Sciatic nerve (tissue), 2 donors: ENCODE results near the gene GPRIN3. TPM values are rescaled to one million over a fixed set of nuclear protein-coding genes. Genes with fewer than 3 reads are reported as not detected.
A peak's percentile ranks its signal among the peaks of the same experiment; 100 is the strongest.
"Not testable (repeated sequence)": the region's sequence is repeated elsewhere in the genome, so short reads cannot be mapped to it uniquely, and the experiment has no call there.

ENCODE experiments used
- ATAC-seq: fragments of 200-7000 bp; cut with Tn5 transposase; one replicate; pipeline ENCODE4 v1.9.1; 2020; ENCODE audit warnings: mild to moderate bottlenecking, moderate library complexity
- DNase-seq: peaks from one replicate; pipeline ENCODE4 v3.0.0-alpha.2; 2020; ENCODE audit warnings: low spot score
- intact Hi-C: fragments of 100-400 bp; cut with DNase I; formaldehyde crosslinking; loops from one replicate; pipeline ENCODE4 v1.14.2; 2022
- total RNA-seq: library from RNA; stranded (reverse); fragmentation: NEBNext Ultra II Directional; extraction: Animal tissue kit (Norgen Biotek cat#: 25700); gene quantifications from one replicate; pipeline ENCODE4 v1.2.1, GENCODE V29; 2021
- donor health status: DM: no; HTN: no; CAD: no.
- donor health status: DM: no; HTN: no; CAD: no.

Gene GPRIN3
- total RNA-seq, 1 donor from 2014 or later = 7.0 TPM

DNA sequence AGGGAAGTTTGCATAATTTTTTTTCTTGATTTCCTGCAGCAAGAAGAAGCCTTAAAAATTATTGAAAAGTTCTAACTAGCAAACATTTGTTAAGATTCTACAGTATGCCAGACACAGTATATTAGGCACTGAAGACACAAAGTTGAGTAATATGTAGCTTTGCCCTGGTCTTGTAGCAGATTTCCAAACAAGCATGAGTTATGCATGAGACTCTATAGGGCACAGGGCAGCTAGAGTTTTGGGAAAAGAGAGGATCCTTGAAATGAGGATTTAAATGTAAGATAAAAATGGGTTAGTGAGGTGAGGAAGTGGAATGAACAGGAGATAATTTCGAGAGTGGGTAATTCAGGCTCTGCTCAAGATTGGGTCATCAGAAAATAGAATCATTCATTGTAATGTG is 8.6 kb upstream of the GPRIN3 start:
- intact Hi-C loops = no loop called here
- no peak for DNase-seq
- no peak for ATAC-seq

DNA sequence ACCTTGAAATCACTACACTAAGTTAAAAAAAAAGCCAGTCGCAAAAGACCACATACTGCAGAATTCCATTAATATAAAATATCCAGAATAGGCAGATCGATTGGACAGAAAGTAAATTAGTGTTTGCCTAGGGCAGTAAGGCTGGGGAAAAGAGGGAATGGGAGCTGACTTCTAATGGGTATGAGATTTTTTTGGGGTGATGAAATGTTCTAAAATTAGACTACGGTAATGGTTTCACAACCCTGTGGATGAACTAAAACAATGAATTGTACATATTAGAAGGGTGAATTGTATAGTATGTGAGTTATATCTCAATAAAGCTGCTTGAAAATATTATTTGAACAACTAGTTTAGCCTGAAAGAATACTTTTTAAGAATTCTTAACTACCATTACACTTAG is 6.7 kb upstream of the GPRIN3 start:
- intact Hi-C loops = no loop called here
- ATAC-seq = no peak
- no peak for DNase-seq

DNA sequence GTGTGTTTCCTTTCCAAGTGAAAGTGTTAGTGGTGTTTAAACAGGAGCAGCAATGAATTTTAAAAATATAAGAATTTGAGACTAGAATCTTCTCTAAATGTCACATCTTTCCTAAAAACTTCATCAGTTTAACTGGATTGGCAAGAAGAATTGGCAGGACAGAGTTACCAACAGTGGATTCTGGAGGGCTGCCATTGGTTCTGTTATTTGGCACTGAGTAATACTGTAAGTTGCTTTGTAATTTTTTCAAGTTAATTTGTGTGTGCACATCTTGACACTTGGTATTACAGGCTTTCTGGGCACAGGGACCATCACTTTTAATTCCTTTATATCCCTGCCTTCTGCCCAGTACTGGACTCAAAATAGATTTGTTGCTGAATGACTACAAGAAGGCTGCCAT is 4.5 kb upstream of the GPRIN3 start:
- no peak for ATAC-seq
- no peak for DNase-seq
- intact Hi-C loops = no loop called here

DNA sequence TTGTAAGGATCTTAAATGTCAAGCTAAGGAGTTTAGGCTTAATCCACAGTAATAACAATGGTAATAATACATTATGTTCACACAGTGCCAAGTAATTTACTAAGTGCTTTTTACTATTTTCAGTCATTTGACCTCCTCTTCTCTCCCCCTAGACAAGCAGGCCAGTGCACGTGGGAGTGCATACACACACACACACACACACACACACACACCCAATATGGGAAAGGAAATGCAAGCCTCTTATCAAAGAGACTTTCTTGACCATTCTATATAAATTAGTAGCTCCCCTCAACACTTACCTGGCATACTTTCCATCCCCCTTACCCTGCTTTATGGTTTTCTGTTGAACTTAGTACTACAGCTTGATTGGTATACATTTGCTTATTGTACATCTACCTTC is 3.8 kb upstream of the GPRIN3 start:
- no peak for ATAC-seq
- no peak for DNase-seq
- intact Hi-C loops = no loop called here

DNA sequence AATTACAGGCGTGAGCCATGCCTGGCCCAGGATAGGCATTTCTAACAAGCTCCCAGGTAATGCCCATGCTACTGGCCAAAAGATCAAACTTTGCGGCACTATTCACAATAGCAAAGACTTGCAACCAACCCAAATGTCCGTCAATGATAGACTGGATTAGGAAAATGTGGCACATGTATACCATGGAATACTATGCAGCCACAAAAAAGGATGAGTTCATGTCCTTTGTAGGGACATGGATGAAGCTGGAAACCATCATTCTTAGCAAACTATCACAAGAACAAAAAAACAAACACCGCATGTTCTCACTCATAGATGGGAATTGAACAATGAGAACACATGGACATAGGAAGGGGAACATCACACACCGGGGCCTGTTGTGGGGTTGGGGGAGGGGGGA is 1.6 kb upstream of the GPRIN3 start:
- ATAC-seq, intact Hi-C loops, DNase-seq: not testable (repeated sequence)

DNA sequence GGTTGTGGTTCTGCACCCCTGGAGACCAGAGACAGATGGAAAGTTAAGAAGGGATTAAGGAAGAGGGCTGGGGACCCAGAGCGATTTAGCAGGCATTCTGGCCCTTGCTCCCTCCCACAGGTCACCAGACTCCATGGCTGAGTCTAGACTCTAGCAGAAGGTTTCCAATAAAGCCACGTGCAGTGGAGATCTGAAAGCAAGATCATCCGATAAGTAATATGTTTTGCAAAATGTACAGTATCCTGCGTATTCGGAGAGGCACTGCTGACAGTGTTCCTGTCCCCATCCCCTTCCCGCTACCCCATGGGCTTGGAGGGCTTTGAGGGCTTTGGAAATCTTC is 531 bp upstream of the GPRIN3 start:
- no peak for DNase-seq
- intact Hi-C loops = no loop called here
- ATAC-seq = peak; percentile 65

DNA sequence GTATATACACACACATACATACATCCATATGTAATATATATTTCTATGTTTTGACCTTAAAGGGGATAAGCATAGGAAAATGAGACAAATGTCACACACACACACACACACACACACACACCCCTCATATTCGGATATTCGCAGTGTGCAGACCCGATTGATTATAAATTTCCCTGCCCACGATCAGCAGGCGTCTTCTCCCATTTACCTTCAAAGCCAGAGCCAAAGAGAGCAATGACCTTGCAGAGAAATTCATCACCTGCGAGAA is 488 bp downstream of the GPRIN3 start:
- DNase-seq (no peak), ATAC-seq (no peak)
- intact Hi-C loops = no loop called here

DNA sequence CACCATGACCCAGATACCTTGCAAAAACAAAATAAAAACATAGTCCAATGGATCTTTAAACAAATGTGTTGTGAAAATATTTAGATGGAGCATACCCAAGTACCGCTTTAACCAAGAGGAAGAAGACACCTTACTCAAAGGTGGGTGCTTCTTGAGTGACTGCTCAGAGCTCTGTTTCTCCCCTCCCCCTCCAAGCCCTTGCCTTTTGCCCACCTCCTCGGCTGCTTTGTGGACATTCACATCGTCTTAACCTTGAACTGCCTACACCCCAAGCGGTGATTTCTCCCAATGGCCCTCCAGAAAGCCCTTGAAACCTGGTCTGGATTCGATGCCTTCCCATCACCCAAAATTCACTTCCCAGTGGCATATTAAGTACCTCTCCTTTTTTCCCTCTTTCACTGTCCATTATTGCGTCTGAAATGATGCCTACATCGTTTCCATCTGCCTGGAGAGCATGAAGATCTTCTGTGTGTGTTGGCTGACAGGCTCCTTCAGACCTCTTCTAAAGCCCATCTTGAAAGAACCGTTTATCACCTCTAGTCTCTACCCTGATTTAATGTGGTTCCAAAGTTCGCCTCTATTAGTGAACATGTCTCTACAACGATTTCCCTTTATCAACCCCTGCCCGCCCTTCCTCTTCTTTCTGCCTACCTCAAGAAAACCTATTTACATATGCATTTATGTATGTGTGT is 968 bp downstream of the GPRIN3 start:
- intact Hi-C loops = no loop called here
- ATAC-seq = no peak

DNA sequence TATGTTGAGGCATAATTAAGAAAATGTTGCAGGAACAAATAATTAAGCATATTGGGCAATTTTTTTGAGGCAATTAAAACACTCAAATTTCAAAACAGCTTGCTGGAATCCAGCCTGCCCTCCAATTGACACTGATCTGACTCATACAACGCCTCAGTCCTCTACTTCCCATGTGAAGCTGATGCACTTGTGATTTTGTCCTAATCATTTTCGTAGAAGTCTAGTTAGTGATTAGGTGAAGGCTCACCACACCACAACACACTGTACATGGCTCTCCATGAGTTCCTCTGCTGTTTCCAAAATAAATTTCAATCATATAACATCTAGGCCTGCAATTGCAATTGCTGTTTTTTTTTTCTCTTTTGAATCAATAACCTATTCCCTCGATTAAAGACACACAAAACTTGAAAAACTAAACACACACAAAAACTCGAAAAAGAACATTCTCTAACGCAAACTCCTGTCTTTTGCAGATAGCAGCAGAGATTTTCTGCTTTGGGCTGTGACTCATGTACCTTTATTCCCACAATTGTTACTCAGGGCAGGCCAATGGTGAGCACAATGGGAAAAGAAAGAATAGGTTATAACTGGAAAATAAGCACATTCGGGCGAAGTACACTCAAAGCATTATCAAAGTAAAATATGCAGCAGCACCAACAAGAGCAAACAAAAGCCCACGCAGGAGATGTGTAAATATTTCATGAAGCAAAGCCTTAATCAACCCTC is 1.7 kb downstream of the GPRIN3 start:
- intact Hi-C loops = no loop called here
- ATAC-seq (peak; percentile 36), DNase-seq (no peak)

More for the DNA sequence above, 968 bp downstream of the GPRIN3 start:
- no peak for DNase-seq

DNA sequence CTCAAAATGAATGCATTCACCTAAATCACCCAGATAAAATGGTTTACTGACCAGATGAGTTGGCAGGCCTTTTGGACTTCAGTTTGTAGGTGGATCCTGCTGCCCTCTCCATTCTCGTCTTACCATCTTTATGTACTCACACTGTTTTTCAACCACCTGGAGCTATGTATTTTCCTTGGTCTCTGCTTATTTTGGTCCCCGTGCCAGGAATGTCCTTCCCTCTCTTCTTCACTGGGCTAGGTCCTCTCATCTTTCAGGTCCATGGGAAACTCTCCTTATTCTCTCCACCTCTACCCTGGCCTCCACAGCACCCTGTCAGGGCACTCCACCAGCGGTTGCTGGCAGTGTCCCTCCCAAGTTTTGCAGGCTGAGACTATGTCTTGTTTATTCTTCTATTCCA is 2.6 kb downstream of the GPRIN3 start:
- intact Hi-C loops = no loop called here
- DNase-seq = no peak

DNA sequence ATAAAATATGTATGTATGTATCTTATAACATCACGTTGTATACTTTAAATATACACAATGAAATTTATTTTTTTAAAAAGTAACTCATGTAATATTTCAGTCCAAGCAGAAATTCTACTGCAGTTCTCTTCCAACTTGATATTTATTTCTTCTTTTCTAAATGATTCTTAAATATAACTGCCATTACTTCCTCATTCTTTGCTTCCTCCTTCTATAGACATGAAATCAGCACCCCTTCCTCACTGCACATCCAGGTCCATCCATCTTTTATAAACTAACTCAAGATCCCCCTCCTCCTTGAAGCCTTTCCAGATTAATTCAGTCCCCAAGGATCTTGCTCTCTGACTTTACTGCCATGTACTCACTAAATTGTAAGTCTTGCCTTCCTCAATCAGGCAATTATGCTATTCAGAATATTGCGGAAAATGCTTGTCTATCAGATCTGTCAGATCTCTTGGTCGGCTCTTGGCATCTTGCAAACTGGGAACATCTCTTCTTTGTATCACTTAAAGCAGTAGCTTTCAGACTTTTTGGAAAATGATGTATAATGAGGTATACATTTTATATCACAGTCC is 3.7 kb downstream of the GPRIN3 start:
- intact Hi-C loops = no loop called here
- ATAC-seq (no peak), DNase-seq (no peak)

More for the DNA sequence above, 2.6 kb downstream of the GPRIN3 start:
- no peak for ATAC-seq

DNA sequence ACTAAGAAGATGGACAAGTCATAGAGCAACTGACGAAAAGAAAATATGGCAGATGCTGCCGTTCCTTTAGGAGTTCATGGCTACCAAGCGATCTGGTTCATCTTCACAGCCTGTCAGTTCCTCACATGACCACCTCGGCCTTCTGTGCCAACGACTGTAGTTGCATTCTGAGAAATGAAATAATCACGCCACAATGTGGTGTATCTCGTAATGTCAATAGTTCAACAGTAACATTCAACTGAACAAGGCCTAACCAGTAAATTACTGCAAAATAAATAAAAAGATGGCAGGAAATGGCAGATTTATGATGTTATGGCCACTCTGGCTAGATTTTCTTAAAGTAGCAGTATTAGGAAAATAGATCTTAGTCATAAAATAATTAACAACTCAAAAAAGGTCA is 4.4 kb downstream of the GPRIN3 start:
- intact Hi-C loops = no loop called here
- ATAC-seq = no peak
- no peak for DNase-seq

DNA sequence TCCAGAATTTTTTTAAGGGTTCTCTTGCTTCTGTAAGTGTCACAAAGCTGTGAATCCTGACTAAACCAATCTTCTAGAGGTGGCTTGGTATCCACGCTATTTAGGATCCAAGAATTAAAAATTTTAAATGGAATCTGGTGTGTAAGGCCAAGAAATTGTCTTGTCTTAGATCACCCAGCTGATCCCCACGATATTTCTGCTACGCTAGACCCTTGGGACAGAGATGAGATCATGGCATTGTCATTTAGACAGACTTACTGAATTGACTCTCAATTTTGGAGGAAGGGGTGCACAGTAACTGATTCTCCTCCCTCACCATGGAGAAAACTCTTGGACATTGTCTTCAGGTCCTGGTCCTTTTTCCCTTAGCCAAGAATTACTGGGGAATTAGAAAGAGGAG is 5.7 kb downstream of the GPRIN3 start:
- no peak for ATAC-seq
- no peak for DNase-seq
- intact Hi-C loops = no loop called here

DNA sequence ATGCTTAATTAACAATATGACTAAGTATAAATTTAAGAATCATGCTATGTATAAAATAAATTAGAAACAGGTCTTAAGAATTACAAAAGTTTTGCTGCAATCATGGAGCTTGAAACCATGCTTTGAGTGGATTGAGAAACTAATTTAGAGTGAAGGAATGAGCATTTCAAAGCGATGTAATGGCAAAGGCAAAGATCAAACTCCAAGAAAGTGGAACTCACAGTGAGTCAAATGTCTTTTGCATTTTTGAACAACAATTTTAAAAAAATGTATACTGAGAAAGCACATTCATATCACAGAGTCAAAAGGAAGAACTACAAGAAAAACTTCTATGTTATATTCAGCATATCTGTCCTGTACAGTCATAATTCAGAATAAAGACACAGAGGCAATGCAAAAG is 6.6 kb downstream of the GPRIN3 start:
- ATAC-seq = no peak
- no peak for DNase-seq
- intact Hi-C loops = no loop called here

DNA sequence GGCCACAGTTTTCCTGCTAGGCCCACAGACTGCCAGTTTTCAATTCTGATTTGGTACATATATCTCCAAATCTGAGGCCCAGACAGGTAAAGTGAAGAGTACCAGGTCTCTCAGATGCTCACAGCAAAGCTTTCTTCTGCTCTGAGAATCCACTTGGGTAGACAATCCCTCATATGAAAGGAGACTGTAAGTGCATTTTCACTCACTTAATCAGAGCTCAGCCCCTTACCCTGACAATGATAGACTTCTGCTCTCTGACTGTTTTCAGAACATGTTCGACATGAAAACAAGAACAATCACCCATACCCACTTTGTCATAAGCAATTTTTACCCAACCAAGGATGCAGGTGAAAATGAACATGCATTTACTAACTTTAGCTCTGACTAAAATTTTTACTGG is 7.1 kb downstream of the GPRIN3 start:
- DNase-seq (no peak), ATAC-seq (no peak)
- intact Hi-C loops = no loop called here

DNA sequence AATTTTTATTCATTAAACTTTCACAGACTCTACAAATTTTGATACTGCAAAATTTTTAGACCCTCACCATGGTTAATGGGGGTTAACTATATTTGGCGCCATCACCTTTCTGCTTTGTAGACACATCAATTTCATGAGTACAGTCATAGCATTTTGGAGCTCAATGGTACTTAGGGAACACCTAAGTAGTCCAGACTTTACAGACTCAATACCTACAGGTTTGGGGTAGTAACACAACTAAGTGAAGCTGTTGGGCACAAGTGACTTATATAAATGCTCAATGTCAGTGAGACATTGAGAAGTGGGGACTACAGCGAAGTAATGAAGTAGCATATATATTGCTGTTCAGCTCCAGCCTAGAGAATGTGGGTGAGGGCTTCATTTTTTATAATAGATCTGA is 7.5 kb downstream of the GPRIN3 start:
- DNase-seq (no peak), ATAC-seq (no peak)
- intact Hi-C loops = no loop called here

DNA sequence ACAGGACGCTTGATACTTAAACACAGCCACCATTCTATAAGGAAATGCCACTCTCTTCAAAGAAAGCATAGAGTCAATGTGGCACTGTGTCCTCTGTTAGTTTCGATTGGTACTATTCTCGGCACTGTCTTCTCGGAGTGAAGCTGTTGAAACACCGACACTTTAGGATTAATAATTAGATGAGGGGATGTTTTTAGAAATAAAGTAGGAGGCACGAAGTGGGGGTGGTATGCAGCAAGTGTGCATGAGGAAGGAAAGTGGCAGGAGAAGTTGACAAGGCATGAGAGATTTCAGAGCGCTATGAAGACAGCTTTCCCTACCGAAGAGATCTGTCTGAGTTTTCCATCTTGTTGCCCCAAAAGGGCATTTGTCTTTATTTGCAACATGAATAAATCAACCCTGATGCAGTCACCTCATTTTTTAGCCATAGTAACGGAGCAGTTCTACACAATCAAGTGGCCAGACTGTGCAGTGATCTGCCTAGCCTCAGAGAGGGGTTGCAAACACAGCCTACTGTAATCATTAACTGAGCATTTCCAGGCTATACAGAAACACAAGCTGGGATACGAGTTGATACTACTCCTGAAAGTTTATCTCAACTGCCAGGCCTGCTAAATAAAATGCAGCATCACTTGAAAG is 8.3 kb downstream of the GPRIN3 start:
- DNase-seq = no peak
- intact Hi-C loops = no loop called here
- ATAC-seq = peak; percentile 27

DNA sequence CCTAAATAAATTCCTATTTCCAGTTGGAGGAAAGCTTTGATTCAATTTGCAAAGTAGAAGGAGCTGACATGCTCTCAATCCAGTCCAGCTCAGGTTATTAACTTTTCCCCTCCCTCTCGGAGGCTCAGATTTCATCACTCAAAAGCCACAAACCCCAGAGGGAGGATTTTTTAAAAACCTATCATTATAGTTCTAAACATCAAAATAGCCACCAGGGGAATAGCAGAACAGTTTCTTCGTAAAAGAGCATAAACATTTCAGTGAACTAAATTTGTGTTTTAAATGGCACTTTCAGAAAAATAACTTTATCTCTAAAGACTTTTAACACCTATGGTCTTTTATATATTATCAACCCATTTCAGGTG is 8.8 kb downstream of the GPRIN3 start:
- intact Hi-C loops = no loop called here
- DNase-seq (no peak), ATAC-seq (peak; percentile 49)

DNA sequence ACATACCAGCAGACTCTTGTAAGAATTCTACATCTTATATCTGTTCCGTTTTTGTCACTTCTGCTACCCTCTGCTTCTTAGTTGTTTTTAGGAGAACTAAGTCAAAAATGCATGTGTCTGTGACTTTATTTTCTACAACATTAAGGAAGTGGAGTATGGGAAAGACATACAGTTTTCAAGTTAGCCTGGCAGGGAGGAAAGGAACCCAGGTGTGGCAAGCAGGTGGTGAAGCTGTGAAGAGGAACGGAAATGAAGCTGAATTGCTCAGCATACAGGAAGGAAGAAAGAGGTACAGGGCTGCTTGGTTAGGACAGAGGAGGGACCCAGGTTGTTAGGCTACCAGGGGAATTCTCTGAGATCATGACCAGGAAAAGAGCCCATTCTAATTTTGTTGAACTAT is 9.4 kb downstream of the GPRIN3 start:
- peak; percentile 47 for ATAC-seq
- intact Hi-C loops = no loop called here
- no peak for DNase-seq

DNA sequence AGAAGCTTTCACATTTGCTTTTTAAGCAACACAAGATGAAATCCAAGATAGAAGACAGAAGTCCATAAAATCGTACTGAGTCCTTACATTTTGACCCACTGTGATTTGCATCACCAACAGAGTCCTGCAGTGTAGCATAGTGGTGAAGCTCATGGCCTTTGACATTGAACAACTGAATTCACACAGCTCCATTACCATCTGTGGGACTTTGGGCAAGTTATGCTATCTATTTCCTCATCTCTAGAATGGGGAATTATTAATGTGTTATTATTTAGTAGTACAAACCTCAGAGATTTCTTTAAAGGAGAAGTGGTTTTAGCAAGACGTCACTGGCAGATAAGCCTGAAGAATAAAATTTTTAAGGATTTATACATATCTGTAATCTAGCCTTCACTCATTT is 10.7 kb downstream of the GPRIN3 start:
- ATAC-seq = no peak
- intact Hi-C loops = no loop called here
- no peak for DNase-seq

DNA sequence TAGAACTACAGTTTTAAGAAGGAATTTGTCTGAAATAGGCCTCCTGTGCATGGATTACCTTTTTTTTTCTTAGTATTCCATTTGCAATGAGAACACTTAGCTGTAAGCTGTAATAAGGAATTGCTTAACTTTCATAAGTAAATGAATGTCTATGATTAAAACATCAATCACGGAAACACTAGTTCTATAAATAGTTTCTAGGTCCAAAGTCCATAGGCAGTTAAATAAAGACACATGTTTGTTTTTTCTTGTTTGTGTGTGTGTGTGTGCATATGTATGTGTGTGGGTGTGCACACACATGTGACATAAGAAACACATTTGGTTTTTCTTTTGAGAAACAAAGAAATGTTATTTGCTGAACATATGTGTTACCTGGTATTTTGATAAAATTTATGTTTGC is 11.2 kb downstream of the GPRIN3 start:
- intact Hi-C loops = no loop called here
- no peak for DNase-seq
- ATAC-seq = no peak
